Measurements from ENCODE around the gene SYNC.
A peak's percentile ranks its signal among the peaks of the same experiment; 100 is the strongest.
"Not testable (repeated sequence)": the region's sequence is repeated elsewhere in the genome, so short reads cannot be mapped to it uniquely, and the experiment has no call there.

Gene SYNC

DNA sequence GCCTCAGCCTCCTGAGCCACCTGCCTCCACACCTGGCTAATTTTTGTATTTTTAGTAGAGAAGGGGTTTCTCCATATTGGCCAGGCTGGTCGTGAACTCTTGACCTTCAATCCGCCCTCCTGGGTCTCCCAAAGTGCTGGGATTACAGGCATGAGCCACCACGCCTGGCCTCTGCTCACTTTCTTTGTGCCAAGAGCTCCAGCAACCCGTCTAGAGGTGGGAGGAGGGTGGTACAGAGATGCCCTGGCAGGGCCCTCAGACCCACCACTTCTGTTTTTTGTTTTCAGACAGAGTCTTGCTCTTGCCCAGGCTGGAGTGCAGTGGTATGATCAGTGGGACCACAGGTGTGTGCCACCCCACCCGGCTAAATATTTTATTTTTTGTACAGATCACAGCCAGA lies 6.9 kb upstream of the SYNC start:
- no peaks in the 10 kb centered on the region for H3K9me3 Mint-ChIP-seq
- DNase-seq: no peak
- no peak for ATAC-seq
- peaks cover 38% of the 10 kb centered on the region for H3K27me3 Mint-ChIP-seq
- no peak overlapping the region for H3K27ac Mint-ChIP-seq
- peaks cover 9% of the 10 kb centered on the region for H3K4me1 Mint-ChIP-seq
- H3K4me3 Mint-ChIP-seq: no peak overlapping the region

DNA sequence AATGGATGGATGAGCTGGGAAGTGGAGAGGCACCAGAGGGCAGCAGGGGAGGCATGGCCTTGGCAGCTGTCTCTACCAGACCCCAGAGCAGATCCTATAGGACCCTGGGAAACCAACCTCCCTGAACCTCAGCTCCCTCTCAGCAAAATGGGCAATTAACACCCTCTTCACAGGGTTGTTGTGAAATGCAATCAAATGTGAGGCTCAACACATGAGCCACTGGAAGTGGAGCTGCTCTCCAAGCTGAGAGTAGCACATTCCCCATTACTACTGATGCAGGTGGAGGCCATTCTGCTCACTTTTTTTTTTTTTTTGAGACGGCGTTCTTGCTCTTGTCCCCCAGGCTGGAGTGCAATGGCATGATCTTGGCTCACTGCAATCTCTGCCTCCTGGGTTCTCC lies 6.5 kb upstream of the SYNC start:
- Mint-ChIP-seq H3K27ac (no peak overlapping the region), H3K9me3 (no peaks in the 10 kb centered on the region), H3K27me3 (peaks cover 42% of the 10 kb centered on the region), H3K4me3 (no peak overlapping the region), H3K4me1 (peaks cover 9% of the 10 kb centered on the region)
- DNase-seq (no peak), ATAC-seq (no peak)

DNA sequence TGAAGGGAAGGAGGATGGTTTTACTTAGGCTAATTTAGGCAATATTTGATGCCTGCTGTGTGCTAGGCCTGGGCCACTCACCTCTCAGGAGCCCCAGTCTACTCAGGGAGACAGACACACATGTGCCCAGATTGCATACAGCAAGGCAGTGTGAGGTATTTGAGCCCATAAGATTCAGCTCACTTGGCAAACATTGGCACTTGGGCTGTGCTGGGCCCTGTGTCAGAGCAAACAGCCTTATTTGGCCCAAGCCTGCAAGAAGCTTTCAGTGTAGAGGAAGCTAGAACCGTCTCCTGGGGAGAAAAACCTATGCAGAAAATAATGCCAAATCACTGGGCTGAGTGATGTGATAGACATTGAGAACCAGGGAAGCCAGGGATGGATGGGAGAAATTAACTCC lies 3.9 kb upstream of the SYNC start:
- no peak overlapping the region for H3K27ac Mint-ChIP-seq
- no peak for ATAC-seq
- peaks cover 54% of the 10 kb centered on the region for H3K27me3 Mint-ChIP-seq
- no peaks in the 10 kb centered on the region for H3K9me3 Mint-ChIP-seq
- H3K4me1 Mint-ChIP-seq: peaks cover 8% of the 10 kb centered on the region
- DNase-seq: no peak
- no peak overlapping the region for H3K4me3 Mint-ChIP-seq

DNA sequence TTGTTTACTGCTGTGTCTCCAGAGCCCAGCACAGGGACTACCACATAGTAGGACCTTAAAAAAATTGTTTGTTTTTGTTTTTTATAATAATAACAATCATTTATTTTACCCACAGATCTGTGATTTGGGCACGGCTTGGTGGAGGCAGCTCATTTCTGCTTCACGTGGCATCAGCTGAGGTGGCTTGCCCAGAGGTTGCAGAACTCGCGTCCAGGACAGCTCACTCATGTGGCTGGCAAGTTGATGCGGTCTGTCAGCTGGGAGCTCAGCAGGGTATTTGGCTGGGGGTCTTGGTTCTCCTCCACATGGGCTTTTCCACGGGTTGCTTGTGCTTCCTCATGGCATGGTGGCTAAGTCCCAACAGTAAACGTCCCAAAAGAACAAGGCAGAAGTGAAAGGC lies 2.9 kb upstream of the SYNC start:
- DNase-seq (no peak), ATAC-seq (no peak)
- Mint-ChIP-seq H3K27me3 (peaks cover 62% of the 10 kb centered on the region), H3K27ac (no peak overlapping the region), H3K9me3 (no peaks in the 10 kb centered on the region), H3K4me1 (peaks cover 8% of the 10 kb centered on the region), H3K4me3 (no peak overlapping the region)

DNA sequence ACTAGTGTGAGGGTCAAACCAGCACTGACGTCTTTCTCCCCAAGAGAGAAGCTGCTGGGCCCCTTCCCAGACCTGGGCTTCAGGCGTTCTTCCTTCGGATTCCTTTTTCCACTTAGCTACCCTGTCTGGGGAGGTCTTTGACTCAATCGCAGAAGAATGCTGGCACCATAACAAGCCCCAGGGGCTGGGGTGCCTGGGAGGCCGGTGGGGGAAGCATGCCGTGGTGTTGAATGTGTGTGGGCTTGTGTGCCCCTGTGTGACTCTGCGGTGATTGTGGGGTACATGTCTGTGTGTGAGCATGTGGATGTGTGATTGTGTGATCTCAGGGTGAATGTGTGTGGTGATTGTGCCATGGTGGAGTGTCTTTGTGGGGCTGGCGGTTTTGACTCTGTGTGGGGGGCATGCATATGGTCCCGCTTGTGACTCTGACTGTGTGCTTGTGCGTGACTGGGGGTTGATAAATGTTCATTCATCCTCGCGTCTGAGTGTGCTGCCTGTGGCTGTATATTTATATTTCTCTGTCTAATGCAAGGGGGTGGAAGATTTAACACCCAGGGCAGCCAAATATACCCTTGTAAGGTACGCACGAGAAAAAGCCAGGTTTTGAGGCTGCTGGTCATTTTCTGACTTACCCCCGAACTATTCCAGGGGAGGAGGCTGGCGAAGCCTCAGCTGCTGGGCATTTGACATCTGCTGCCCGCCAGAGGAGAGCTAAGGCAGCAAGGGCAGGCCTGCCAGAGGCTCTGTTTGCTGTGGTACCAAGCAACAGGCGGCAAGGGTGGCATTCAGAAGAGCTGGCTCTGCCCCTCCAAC lies 1.1 kb upstream of the SYNC start:
- DNase-seq (no peak), ATAC-seq (no peak)
- H3K27me3 Mint-ChIP-seq: peaks cover 71% of the 10 kb centered on the region
- H3K4me1 Mint-ChIP-seq: peaks cover 8% of the 10 kb centered on the region
- H3K27ac Mint-ChIP-seq: no peak overlapping the region
- H3K4me3 Mint-ChIP-seq: peak overlapping the region; percentile 5 to 58
- no peaks in the 10 kb centered on the region for H3K9me3 Mint-ChIP-seq

DNA sequence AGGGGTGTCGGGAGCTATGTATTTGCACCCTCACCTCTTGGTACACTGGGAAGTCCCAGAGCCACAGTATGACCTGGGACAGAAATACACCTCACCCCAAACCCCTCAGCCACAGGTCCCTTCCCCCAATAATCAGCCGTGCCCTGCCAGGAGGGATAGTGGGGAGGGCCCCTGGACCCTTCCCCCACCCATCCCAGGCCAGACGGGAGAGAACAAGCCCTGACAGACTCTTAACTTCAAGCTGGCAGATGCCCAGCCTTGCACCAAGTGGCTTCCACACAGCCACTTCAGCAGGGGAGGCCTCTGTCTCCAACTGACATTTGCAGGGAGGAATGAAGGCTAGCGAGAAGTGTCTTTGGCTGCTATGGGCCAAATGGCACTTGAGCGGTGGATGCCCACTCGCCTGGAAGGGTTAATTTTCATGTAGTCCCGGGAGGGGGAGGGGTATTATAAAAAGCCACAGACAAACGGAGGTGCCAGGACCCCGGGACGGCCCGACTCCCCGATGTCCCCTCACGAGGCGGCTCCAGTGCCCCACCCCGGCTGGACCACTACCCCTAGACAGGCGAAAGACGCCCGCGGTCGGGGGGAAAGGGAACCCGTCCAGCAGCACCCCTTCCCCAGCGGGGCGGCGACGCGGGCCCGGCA lies 495 bp downstream of the SYNC start:
- DNase-seq: no peak
- Mint-ChIP-seq H3K27me3 (peaks cover 63% of the 10 kb centered on the region), H3K4me1 (peaks cover 8% of the 10 kb centered on the region), H3K9me3 (no peaks in the 10 kb centered on the region), H3K4me3 (peak overlapping the region in 1 of 2 donors; percentile 24), H3K27ac (no peak overlapping the region)
- peak; percentile 18 for ATAC-seq

DNA sequence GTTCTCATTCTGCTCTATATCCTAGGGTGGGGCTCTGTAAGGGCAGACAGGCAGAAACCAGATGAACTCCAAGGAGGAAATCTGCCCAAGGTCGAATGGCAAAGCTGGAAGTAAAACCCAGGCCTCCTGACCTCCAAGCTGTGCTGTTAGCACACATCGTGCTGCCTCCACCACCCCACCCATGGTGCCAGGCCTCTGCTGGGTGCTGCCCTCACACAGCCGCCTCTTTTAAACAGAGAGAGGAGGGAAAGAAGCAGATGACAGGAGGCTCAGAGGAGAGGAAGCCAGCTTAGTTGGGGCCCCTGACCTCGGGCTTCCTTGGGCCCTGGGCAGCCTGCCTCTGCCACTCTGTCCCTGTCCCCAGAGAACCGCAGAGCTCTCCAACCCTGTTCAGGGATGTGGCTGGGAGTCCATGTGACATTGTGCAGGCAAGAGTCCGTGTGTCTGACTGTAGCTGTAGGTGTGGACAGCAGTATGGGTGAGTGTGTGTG lies 1.1 kb downstream of the SYNC start:
- Mint-ChIP-seq H3K27me3 (peaks cover 59% of the 10 kb centered on the region), H3K4me3 (no peak overlapping the region), H3K4me1 (peaks cover 8% of the 10 kb centered on the region), H3K9me3 (no peaks in the 10 kb centered on the region), H3K27ac (no peak overlapping the region)
- no peak for DNase-seq
- ATAC-seq: peak; percentile 8

DNA sequence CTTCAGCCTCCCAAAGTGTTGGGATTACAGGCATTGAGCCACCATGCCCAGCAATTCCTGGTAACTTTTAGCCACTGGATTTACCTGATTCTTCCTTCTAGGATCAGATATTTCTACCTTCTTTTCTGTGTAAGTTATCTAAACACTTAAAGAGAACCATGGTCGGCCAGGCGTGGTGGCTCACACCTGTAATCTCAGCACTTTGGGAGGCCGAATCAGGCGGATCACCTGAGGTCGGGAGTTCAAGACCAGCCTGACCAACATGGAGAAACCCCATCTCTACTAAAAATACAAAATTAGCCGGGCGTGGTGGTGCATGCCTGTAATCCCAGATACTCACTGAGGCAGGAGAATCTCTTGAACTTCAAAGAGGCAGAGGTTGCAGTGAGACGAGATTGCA lies 5.6 kb downstream of the SYNC start:
- not testable (repeated sequence) for H3K4me1 Mint-ChIP-seq, H3K4me3 Mint-ChIP-seq, H3K9me3 Mint-ChIP-seq, DNase-seq, ATAC-seq, H3K27ac Mint-ChIP-seq
- H3K27me3 Mint-ChIP-seq: peaks cover 22% of the 10 kb centered on the region

DNA sequence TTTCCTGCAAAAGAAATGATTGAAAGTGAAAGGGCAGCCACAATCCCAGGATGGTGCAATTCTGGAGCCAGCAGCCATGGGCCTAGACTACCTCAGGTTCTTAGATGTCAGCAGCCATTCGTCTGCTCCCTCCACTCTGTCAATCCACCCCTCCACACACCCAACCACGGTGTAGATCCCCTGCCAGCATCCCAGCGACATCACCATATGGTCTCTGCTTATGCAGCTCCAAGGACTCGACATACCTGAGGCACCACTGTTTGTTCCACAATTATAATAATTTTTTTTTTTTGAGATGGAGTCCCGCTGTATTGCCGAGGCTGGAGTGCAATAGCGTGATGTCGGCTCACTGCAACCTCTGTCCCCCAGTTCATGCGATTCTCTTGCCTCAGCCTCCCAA lies 6.5 kb downstream of the SYNC start:
- peak overlapping the region in 1 of 2 donors; percentile 33 for H3K27ac Mint-ChIP-seq
- H3K4me1 Mint-ChIP-seq: no peaks in the 10 kb centered on the region
- H3K27me3 Mint-ChIP-seq: peaks cover 12% of the 10 kb centered on the region
- no peaks in the 10 kb centered on the region for H3K9me3 Mint-ChIP-seq
- DNase-seq (no peak), ATAC-seq (no peak)
- H3K4me3 Mint-ChIP-seq: no peak overlapping the region

DNA sequence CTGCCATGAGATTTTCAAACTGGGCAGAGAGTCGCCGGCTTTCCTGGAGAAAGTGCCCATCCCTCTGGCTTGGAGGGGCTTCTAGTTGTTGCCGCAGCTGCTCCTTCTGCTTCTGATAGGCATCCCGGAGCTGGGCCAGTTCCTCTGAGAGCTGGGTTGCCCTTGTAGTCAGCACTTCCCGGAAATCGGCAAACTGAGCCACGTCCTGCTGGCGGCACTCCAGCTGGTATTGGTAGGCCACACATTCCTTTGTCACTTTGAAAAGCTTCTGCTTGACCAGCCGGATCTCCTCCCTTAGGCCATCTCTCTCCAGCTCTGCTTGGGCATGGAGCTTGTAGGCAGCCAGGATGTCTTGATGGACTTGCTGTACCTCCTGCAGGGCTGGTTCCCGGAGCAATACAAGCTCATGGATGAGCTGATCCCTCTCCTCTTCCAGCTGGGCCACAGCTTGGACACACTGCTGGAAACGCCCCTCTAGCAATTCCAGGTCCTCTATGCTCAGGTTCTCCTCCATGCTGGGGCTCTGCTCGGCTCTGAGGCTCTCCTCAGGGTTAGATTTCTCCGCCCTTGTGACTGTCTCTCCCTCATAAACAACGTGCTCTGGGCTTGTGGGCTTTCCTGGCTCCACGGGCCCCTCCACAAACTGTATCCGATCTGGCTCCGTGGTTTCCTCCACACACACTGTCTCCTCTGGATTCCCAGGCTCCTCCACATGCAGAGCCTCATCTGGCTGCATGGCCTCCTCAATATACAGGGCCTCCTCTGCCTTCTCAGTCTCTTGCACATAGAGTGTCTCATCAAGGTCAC lies 7.3 kb downstream of the SYNC start:
- DNase-seq (no peak), ATAC-seq (no peak)
- no peaks in the 10 kb centered on the region for H3K4me1 Mint-ChIP-seq
- H3K27me3 Mint-ChIP-seq: peaks cover 7% of the 10 kb centered on the region
- no peak overlapping the region for H3K27ac Mint-ChIP-seq
- no peaks in the 10 kb centered on the region for H3K9me3 Mint-ChIP-seq
- H3K4me3 Mint-ChIP-seq: no peak overlapping the region

DNA sequence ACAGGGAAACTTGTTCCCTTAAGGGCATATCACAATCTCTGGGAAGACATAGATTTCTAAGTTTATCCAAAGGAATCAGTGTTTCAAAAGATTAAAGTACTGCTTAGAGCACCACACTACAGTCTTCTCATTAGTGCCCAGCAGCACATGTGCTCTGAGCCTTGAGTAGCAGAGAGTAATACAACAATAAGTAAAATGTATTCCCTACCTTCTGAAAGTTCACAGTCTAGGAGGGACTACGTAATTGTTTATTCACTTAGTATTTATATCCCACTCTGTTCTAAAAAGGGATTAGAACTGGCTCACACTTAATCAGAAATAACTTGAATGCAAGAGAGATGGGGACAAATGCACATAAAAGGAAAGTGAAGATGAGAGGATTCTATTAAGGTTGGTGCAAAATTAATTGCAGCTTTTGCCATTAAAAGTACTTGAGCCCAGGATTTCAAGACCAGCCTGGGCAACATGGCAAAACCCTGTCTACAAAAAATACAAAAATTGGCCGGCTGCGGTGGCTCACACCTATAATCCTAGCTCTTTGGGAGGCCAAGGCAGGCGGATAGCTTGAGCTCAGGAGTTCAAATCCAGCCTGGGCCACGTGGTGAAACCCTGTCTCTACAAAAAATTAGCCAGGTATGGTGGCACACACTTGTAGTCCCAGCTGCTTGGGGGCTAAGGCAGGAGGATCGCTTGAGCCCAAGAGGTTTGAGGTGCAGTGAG lies 9.0 kb downstream of the SYNC start:
- Mint-ChIP-seq H3K9me3 (no peaks in the 10 kb centered on the region), H3K27me3 (no peaks in the 10 kb centered on the region), H3K4me3 (no peak overlapping the region), H3K4me1 (no peaks in the 10 kb centered on the region), H3K27ac (no peak overlapping the region)
- DNase-seq: no peak
- no peak for ATAC-seq

DNA sequence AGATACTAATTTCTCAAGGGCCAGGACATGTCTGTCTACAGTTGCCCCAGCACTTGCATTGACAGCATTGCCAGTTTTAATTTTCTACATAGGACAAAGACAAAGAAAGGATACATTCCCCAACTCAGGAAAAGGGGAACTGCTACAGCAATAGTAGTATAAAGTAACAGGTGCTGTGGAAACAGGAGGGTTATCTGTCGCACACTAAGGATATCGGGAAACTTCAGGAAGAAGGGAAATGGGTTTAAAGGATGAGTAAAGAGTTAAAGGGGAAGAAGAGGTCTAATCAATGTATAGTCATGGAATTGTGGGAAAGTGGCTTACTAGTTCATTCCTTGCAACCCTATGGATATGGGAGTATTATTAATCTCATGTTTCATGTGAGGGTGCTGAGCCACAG lies 16.2 kb downstream of the SYNC start:
- Mint-ChIP-seq H3K4me1 (peaks cover 16% of the 10 kb centered on the region), H3K9me3 (no peaks in the 10 kb centered on the region), H3K4me3 (no peak overlapping the region), H3K27me3 (no peaks in the 10 kb centered on the region), H3K27ac (peak overlapping the region in 1 of 2 donors; percentile 3)
- ATAC-seq: no peak
- no peak for DNase-seq

DNA sequence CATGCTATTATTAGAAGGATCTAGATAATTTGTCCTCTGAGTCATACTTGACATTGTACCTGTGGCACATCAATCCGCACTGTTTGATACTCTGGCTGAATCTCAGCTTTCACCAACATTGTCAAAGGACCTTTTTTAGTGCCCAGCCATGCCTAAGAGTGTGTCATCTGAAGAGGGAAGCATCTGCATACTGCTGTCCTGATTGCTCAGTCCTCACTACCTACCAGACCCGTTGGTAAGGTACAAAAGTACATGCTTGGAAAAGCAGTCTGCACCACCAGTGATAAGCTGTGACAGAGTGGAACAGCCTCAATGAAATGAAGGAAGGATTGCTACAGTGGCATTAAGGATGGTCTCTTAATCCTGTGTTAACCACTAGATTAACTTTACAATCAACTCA lies 17.1 kb downstream of the SYNC start:
- no peak for DNase-seq
- no peak for ATAC-seq
- no peak overlapping the region for H3K4me3 Mint-ChIP-seq
- no peaks in the 10 kb centered on the region for H3K27me3 Mint-ChIP-seq
- no peak overlapping the region for H3K27ac Mint-ChIP-seq
- peaks cover 16% of the 10 kb centered on the region for H3K4me1 Mint-ChIP-seq
- H3K9me3 Mint-ChIP-seq: no peaks in the 10 kb centered on the region

DNA sequence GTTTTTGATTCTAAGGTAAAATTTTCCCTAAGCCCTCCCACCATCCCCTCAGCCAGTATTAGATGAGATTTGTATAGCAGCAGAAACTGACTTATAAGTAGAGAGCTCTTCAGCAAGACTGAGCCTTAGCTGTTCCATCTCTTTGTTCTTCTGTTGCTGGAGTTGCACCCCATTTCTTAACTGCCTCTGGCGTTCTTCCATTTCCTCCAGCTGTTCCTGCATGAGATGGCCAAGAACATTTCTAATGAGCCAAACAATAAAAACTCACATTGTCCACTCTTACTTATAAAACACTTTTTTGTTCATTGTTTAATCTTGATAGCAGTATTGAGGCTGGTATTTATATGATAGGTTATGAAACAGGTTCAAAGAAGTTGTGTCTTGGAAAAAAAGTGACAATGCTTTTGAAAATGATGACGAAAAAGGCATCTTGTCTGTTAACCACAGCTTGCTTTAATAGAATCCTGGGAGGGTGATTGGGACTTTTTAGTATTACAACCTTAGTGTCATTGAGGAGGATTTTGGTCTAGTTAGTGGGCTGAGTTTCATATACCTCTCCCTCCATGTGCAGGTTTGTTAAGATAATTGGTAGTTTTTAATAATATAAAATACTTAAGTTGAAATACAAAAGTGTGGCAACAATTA lies 18.3 kb downstream of the SYNC start:
- DNase-seq (no peak), ATAC-seq (peak; percentile 37)
- Mint-ChIP-seq H3K4me3 (peak overlapping the region in 1 of 2 donors; percentile 33), H3K9me3 (no peaks in the 10 kb centered on the region), H3K4me1 (peaks cover 16% of the 10 kb centered on the region), H3K27ac (peak overlapping the region; percentile 42 to 72), H3K27me3 (no peaks in the 10 kb centered on the region)

DNA sequence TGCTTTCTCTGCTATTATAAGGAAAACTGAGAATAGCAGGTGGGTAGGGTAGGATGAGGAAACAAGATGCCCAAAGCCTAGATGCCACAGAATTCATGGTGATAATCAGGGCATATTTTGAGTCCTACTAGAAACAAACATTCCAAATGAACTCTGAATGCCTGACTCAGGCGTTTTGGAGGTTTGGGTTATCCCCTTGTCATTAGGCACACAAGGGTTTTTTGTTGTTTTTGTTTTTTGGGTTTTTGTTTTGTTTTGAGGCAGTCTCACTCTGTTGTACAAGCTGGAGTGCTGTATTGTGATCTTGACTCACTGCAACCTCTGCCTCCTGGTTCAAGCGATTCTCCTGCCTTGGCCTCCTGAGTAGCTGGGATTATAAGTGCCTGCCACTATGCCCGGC lies 19.2 kb downstream of the SYNC start:
- no peaks in the 10 kb centered on the region for H3K27me3 Mint-ChIP-seq
- no peak overlapping the region for H3K4me3 Mint-ChIP-seq
- peaks cover 16% of the 10 kb centered on the region for H3K4me1 Mint-ChIP-seq
- no peaks in the 10 kb centered on the region for H3K9me3 Mint-ChIP-seq
- no peak for ATAC-seq
- peak overlapping the region in 1 of 2 donors; percentile 72 for H3K27ac Mint-ChIP-seq
- DNase-seq: no peak

Data from stimulated activated naive CD8-positive, alpha-beta T cell treated with anti-CD3 and anti-CD28 coated beads, Interleukin-15, amount 100 ng/mL, for 72 hours (primary cell).